RKO (cell line): Measurements from ENCODE around the gene CC2D1B.

Experiments used
- DNase-seq: peaks from one replicate; pipeline ENCODE4 v3.0.0-alpha.2; 2016; ENCODE audit warnings: low spot score

The CC2D1B gene

GRCh38 chr1:52305417-52306226, 60.4 kb downstream of the CC2D1B start:
- no peak for DNase-seq
